GM03348 (cell line): ENCODE measurements around the gene LRRC49.
"Not testable (repeated sequence)": the region's sequence is repeated elsewhere in the genome, so short reads cannot be mapped to it uniquely, and the experiment has no call there.

ENCODE experiments used
- DNase-seq: peaks from one replicate; pipeline ENCODE4 v3.0.0; 2012; ENCODE audit warnings: low spot score

The LRRC49 gene

DNA sequence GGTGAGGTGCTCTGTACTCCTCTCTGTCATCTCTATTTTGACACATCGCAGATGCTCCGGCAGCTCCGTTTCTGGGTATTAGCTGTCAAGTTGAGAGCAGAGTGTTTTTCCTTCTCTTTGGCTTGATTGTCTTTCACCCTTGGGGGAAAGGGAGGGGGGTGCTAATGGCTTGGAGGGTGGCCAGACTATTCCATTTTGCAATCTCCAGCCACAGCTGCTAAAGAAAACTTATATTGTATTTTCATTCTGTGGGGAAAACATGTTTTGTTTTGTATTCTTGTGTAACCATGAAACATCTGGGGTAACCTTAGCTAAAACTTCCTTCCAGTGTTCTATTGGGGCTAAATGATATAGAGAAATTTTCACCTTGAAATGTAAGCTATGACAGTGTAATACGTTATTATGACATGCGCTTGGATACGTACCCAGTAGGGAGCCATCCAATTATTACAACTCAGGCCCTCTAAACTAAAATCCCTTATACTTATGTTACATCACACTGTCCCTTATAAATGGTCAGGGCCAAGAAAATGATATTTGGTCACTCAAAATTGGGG, 24.6 kb upstream of the LRRC49 start:
- DNase-seq, result peak; percentile 59

DNA sequence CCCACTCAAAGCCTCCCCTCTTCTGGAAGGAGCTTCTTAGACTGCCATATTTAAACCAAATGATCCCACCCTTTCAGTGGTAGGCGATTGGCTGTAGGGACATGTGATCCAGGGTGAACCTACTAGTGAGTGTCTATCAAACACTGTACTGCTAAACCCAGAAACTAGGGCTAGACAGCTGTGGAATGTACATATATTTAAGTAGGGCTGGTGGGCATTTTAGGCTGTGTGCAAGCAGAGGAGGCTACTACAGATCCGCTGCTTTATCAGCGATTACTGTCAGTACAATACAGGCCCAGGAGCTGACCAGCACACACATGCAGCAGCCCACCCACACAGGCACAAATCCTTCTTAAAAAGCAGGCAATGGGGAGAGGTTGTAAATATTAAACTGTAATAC, 23.3 kb upstream of the LRRC49 start:
- no peak for DNase-seq

GRCh38 chr15:70870051-70870450, 22.6 kb upstream of the LRRC49 start:
- DNase-seq, result peak; percentile 74

DNA sequence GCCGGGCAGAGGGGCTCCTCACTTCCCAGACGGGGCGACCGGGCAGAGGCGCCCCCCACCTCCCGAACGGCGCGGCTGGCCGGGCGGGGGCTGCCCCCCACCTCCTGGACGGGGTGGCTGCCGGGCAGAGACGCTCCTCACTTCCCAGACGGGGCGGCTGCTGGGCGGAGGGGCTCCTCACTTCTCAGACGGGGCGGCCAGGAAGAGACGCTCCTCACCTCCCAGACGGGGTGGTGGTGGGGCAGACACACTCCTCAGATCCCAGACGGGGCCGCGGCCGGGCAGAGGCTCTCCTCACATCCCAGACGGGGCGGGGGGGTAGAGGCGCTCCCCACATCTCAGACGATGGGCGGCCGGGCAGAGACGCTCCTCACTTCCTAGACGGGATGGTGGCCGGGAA, 21.1 kb upstream of the LRRC49 start:
- DNase-seq, result not testable (repeated sequence)

DNA sequence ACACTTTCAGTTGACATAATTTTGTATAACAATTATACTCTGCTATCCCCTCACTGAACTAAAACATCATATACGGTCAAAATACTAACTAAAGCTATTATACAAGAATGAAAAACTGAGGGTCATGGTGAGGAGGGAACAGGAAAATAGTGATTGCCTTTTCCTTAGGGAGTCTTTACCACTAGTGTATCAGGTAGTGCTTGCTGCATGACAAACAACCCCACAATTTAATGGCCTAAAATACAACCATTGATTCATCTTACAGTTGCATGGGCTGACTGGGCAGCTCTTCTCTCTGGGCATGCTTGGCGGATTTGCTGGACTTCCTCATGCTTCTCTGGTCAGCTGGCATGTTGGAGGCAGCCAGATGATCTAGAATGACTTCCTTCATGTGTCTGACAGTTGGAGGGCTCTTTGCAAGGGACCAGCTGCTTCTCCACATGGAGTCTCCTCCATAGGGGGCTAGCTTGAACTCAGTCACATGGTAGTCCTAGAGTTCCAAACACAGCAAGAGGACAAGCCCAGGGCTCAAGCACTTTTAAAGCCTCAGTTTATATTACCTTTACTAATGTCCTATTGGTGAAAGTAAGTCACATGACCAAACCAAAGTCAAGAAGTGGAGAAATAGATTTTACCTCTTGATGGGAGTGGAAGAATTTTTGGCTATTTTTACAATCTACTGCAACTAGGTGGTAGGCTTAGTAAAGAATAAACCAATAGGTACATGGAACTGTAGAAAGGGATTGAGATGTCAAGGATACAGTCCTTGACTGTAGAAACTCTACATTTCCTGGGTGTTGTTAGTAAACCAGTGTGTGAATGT, 19.2 kb upstream of the LRRC49 start:
- no peak for DNase-seq

DNA sequence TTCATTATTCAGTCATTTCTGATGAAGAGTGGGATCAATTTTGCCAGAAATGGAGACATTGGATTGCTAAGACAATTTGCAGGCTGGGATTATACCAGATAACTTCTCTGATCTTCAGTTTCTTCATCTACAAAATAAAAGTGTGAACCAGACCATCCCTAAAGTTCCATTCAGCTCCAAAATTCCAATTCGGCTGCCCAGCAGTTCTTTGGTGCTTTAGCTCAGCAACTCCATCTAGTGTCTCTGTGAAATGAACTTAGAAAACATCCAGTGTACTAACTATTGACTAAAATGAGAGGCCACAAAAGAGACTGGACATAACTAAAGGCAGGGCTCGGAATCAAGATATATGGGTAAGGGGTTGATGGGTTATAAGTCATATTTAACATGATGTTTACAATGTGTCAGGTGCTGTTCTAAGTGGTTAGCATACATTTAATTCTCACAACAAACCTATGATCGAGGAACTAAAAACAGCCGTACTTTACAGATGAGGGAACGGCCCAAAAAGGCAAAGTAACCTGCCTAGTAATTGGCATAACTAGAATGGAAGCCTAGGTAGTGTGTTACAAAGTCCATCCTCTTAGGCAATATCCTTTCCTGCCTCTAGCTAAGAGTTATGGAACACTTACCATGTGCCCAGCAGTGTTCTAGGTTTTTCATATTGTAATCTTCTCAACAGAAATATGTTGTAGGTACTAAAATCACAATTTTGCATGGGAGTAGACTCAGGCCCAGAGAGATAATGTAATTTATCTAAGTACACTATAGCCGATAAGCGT, 17.4 kb upstream of the LRRC49 start:
- DNase-seq, result peak; percentile 61

- DNase-seq, result no peak
Measured at GRCh38 chr15:70876011-70876410, 16.6 kb upstream of the LRRC49 start.

- DNase-seq, result no peak
Measured at GRCh38 chr15:70876683-70877082, 15.9 kb upstream of the LRRC49 start.

- DNase-seq, result peak; percentile 66
Measured at GRCh38 chr15:70879401-70879800, 13.2 kb upstream of the LRRC49 start.

DNA sequence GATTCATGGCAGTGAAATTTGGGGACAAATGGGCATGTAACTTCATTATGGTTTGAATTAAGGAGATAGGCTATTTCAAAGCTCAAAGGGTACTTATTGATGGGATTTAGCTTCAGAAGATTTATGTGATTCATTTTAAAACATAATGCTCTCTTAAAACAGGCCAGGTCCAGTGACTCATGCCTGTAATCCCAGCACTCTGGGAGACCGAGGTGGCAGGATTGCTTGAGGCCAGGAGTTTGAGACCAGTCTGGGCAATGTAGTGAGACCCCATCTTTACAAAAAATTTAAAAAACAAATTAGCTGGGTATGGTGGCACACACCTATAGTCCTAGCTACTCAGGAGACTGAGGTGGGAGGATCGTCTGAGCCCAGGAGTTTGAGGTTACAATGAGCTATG, 11.8 kb upstream of the LRRC49 start:
- DNase-seq, result no peak

DNA sequence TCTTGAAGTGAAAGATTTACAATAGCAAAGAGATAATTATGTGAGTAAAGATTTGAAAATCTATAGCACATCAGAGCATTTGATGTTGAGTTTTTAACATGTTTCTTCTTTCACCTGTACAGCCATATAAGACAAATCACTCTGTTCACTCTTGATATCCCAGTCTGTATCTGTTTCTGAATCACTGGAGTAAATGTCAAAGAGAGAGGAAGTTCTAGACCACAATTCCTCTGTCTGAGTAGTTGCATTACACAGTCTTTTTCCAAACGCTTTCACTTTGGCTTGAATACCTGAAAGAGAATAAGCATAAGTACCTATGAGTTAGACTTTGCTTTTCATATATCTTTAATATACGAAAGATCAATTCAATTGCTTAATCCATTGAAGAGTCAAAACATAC, 10.3 kb upstream of the LRRC49 start:
- DNase-seq, result no peak

DNA sequence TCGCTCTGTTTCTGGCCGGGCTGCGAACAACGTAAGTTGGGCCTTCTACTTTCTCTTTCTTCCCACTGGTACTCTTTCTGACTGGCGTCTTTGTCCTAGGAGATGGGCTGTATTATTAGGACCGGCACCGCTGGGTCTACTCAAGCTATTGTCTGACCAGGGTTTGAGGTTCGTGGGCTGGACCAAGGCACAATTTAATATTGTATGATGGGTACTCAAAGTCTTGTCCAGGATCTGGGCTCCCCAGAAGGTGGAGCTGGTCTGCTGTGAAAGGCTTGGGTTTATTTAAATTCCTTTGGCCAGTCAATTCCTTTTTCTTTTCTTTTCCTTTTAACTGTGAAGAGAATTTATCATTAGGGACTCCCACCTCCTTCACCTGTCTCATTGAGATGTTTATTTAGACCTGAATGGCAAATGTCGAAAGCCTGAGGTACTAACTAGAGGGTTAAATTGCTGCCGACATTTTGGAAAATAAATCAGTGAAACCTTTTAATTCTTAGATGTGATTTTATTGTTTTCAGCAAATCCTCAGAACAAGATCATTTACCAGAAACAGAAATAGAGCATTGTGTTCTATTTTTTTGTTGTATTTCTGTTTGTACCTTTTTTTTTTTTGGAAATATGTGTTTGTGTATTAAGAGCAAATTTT, 410 bp downstream of the LRRC49 start:
- peak; percentile 67 for DNase-seq

- peak; percentile 61 for DNase-seq
Measured at GRCh38 chr15:70902107-70902506, 9.5 kb downstream of the LRRC49 start.

DNA sequence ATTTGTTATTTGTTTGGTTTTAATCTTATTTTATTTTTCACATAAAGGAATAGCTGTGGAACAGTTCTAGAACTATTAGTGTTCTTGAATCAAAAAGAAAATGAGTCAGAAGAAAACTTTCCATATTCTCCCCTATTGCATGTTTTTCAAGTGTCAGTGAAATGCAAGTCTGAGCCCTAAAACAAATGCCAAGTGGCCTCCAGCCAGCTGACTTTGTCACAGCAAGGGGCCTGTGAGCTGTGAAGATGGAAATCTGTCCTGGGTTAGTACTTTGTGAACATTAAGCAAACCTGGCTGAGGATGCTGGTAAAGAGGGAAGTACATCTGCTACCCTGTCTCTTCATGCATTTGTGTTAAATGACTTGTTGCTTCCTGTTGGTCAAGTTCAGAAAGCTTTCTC, 14.2 kb downstream of the LRRC49 start:
- no peak for DNase-seq

- DNase-seq, result no peak
Measured at GRCh38 chr15:70907784-70908471, 15.3 kb downstream of the LRRC49 start.

GRCh38 chr15:70910958-70911357, 18.3 kb downstream of the LRRC49 start:
- no peak for DNase-seq

GRCh38 chr15:70912187-70912586, 19.6 kb downstream of the LRRC49 start:
- no peak for DNase-seq

GRCh38 chr15:70916531-70916930, 23.9 kb downstream of the LRRC49 start:
- DNase-seq, result no peak

- DNase-seq, result no peak
Measured at GRCh38 chr15:70917955-70918354, 25.3 kb downstream of the LRRC49 start.

GRCh38 chr15:70920981-70921696, 28.5 kb downstream of the LRRC49 start:
- DNase-seq, result no peak

DNA sequence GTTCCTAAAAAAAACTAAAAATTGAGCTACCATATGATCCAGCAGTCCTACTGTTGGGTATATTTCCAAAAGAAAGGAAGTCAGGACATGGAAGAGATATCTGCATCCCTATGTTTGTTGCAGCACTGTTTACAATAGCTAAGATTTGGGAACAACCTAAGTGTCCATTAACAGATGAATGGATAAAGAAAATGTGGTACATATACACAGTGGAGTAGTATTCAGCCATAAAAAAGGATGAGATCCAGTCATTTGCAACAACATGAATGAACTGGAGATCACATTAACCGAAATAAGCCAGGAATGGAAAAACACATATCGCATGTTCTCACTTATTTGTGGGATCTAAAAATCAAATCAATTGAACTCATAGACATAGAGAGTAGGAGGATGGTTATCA, 29.5 kb downstream of the LRRC49 start:
- DNase-seq, result no peak
